GM12873 (cell line): ENCODE results near the gene EGR2.
A peak's percentile ranks its signal among the peaks of the same experiment; 100 is the strongest.

Experiments used
- CTCF ChIP-seq: IDR thresholded peaks from 2 replicates; pipeline ENCODE4 v1.5.1; 2012; ENCODE audit warnings: low read depth, mild to moderate bottlenecking, moderate library complexity, low read length, control low read depth; ENCODE audit not compliant: insufficient read depth; ENCODE audit errors: missing control alignments

EGR2 gene

GRCh38 chr10:62852961-62853702, 37.0 kb upstream of the EGR2 start:
- TF ChIP-seq CTCF, result no peak

- TF ChIP-seq CTCF, result peak; percentile 58
Observed at GRCh38 chr10:62851442-62851841, 35.3 kb upstream of the EGR2 start.

GRCh38 chr10:62850646-62851045, 34.5 kb upstream of the EGR2 start:
- TF ChIP-seq CTCF, result no peak

GRCh38 chr10:62847433-62847832, 31.3 kb upstream of the EGR2 start:
- TF ChIP-seq CTCF, result no peak

GRCh38 chr10:62844280-62845011, 28.3 kb upstream of the EGR2 start:
- no peak for TF ChIP-seq CTCF

GRCh38 chr10:62843600-62843999, 27.4 kb upstream of the EGR2 start:
- no peak for TF ChIP-seq CTCF

GRCh38 chr10:62842983-62843382, 26.8 kb upstream of the EGR2 start:
- TF ChIP-seq CTCF, result no peak
